ENCODE results near the gene YPEL4. TPM values are rescaled to one million over a fixed set of nuclear protein-coding genes. Genes with fewer than 3 reads are reported as not detected.

Gene YPEL4
- total RNA-seq, 2 experiments from 2014 or later = 5.6 to 7.3 TPM

DNA sequence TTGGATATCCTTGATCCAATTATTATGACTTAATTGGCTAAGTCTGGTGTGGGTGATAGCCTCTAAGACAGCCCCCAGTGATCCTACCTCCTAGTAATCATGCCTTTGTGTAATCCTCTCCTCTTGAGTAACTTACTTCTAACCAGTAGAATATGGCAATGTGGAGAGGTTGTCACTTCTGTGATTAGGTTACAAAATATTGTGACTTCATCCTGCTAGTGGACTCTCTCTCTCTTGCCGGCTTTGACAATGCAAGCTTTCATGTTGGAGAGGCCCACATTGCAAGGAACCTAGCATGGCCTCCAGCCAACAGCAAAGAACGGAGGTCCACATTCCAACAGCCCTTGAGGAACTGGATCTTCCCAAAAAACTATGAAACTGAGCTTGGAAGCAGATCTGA lies 19.5 kb downstream of the YPEL4 start:
- H3K36me3 Mint-ChIP-seq (ENCODE audit: low read depth) = no peaks in the 10 kb centered on the region
- Histone ChIP-seq H3K27me3 (ENCODE audit: control insufficient read depth in 1 of 2, insufficient read depth in 2 of 2, low read length in 2 of 2) (peaks cover 5 to 9% of the 10 kb centered on the region in 2 experiments), H3K27ac (ENCODE audit: low read depth in 1 of 2, low read length in 2 of 2) (no peak overlapping the region), H3K9me3 (ENCODE audit: control insufficient read depth in 1 of 2, insufficient read depth in 1 of 2, low read length in 2 of 2) (no peaks in the 10 kb centered on the region), H3K4me3 (ENCODE audit: low read length) (no peak overlapping the region), H3K36me3 (ENCODE audit: insufficient read depth, low read length) (no peaks in the 10 kb centered on the region), H3K4me1 (ENCODE audit: insufficient read depth, low read length) (no peaks in the 10 kb centered on the region)
- DNase-seq = no peak
- POLR2A ChIA-PET = no interaction called here
- H3K9me3 Mint-ChIP-seq = no peaks in the 10 kb centered on the region
- no peaks in the 10 kb centered on the region for H3K4me1 Mint-ChIP-seq (ENCODE audit: low read depth)
- ATAC-seq (ENCODE audit: poor library complexity) = no peak
- H3K27me3 Mint-ChIP-seq = peaks cover 25% of the 10 kb centered on the region
- TF ChIP-seq, protein P1, sequence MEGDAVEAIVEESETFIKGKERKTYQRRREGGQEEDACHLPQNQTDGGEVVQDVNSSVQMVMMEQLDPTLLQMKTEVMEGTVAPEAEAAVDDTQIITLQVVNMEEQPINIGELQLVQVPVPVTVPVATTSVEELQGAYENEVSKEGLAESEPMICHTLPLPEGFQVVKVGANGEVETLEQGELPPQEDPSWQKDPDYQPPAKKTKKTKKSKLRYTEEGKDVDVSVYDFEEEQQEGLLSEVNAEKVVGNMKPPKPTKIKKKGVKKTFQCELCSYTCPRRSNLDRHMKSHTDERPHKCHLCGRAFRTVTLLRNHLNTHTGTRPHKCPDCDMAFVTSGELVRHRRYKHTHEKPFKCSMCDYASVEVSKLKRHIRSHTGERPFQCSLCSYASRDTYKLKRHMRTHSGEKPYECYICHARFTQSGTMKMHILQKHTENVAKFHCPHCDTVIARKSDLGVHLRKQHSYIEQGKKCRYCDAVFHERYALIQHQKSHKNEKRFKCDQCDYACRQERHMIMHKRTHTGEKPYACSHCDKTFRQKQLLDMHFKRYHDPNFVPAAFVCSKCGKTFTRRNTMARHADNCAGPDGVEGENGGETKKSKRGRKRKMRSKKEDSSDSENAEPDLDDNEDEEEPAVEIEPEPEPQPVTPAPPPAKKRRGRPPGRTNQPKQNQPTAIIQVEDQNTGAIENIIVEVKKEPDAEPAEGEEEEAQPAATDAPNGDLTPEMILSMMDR (IDR thresholded peaks at IDR 0.05) = no peak
- CTCF ChIA-PET = no interaction called here
- intact Hi-C loops (cut with DNase I, micrococcal nuclease) = no loop called here
- no peak overlapping the region for H3K27ac Mint-ChIP-seq
- H3K4me3 Mint-ChIP-seq = no peak overlapping the region

DNA sequence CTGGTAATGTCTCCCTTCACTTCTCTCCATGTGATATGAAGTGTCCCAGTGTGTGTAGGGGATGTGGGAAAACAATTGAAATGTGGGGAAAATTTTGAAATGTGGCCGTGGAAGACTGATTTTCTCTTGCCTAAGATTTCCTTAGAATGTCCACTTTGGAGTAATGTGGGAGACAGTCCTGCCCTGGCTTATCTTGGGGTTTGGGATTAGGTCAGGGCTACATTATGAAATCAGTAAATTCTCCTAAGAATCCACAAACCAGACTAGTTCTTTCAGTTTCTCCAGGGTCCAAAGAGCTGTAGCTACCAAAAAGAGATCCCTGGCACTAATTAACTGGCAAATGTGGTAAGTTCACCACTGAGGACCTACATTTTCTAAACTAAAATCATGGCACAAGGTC lies 22.8 kb downstream of the YPEL4 start:
- DNase-seq (no peak), ATAC-seq (ENCODE audit: poor library complexity) (no peak)
- TF ChIP-seq, protein P1 (IDR thresholded peaks at IDR 0.05) = no peak
- no peaks in the 10 kb centered on the region for H3K4me1 Mint-ChIP-seq (ENCODE audit: low read depth)
- intact Hi-C loops (cut with DNase I, micrococcal nuclease) = no loop called here
- Histone ChIP-seq H3K36me3 (ENCODE audit: insufficient read depth, low read length) (no peaks in the 10 kb centered on the region), H3K27me3 (ENCODE audit: control insufficient read depth in 1 of 2, insufficient read depth in 2 of 2, low read length in 2 of 2) (no peaks in the 10 kb centered on the region), H3K4me3 (ENCODE audit: low read length) (no peak overlapping the region), H3K27ac (ENCODE audit: low read depth in 1 of 2, low read length in 2 of 2) (no peak overlapping the region), H3K4me1 (ENCODE audit: insufficient read depth, low read length) (no peaks in the 10 kb centered on the region), H3K9me3 (ENCODE audit: control insufficient read depth in 1 of 2, insufficient read depth in 1 of 2, low read length in 2 of 2) (peaks cover 0 to 5% of the 10 kb centered on the region in 2 experiments)
- no peak overlapping the region for H3K4me3 Mint-ChIP-seq
- no peaks in the 10 kb centered on the region for H3K9me3 Mint-ChIP-seq
- H3K27me3 Mint-ChIP-seq = peaks cover 14% of the 10 kb centered on the region
- no peaks in the 10 kb centered on the region for H3K36me3 Mint-ChIP-seq (ENCODE audit: low read depth)
- CTCF ChIA-PET = interaction anchor here (1.2 kb wide), 1 partner anchor 59 kb away, joined by 3 read pairs; the partner anchor contains the start of gene UBE2L6
- POLR2A ChIA-PET = no interaction called here
- no peak overlapping the region for H3K27ac Mint-ChIP-seq

DNA sequence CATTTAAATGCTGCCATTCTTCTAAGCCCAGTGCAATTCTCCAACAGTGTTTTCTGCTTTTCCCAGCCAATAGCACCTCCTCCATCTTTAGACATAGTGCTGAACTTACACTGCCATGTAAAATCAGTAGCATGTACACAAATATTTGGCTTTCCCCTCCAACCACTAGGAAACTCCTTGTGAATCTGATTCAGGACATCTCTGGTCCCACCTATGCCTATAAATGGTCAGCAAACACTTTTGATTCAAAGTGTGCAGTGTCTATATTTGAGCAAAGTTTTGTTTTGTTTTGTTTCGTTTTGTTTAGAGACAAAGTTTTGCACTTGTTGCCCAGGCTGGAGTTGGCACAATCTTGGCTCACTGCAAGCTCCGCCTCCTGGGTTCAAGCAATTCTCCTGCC lies 24.8 kb downstream of the YPEL4 start:
- TF ChIP-seq, protein P1 (IDR thresholded peaks at IDR 0.05) = no peak
- H3K9me3 Mint-ChIP-seq = no peaks in the 10 kb centered on the region
- Histone ChIP-seq H3K27ac (ENCODE audit: low read depth in 1 of 2, low read length in 2 of 2) (no peak overlapping the region), H3K4me1 (ENCODE audit: insufficient read depth, low read length) (no peaks in the 10 kb centered on the region), H3K27me3 (ENCODE audit: control insufficient read depth in 1 of 2, insufficient read depth in 2 of 2, low read length in 2 of 2) (no peaks in the 10 kb centered on the region), H3K4me3 (ENCODE audit: low read length) (no peak overlapping the region), H3K36me3 (ENCODE audit: insufficient read depth, low read length) (no peaks in the 10 kb centered on the region), H3K9me3 (ENCODE audit: control insufficient read depth in 1 of 2, insufficient read depth in 1 of 2, low read length in 2 of 2) (peaks cover 2 to 6% of the 10 kb centered on the region in 2 experiments)
- ATAC-seq (ENCODE audit: poor library complexity) (no peak), DNase-seq (no peak)
- POLR2A ChIA-PET = no interaction called here
- no peaks in the 10 kb centered on the region for H3K4me1 Mint-ChIP-seq (ENCODE audit: low read depth)
- CTCF ChIA-PET = no interaction called here
- intact Hi-C loops (cut with DNase I, micrococcal nuclease) = no loop called here
- H3K36me3 Mint-ChIP-seq (ENCODE audit: low read depth) = no peaks in the 10 kb centered on the region
- no peak overlapping the region for H3K4me3 Mint-ChIP-seq
- no peak overlapping the region for H3K27ac Mint-ChIP-seq
- peaks cover under 1% of the 10 kb centered on the region for H3K27me3 Mint-ChIP-seq

Measured in CD4-positive, alpha-beta T cell (primary cell).